Stimulated activated CD8-positive, alpha-beta memory T cell treated with anti-CD3 and anti-CD28 coated beads, Interleukin-15, amount 100 ng/mL, for 1 hour (primary cell): Measurements from ENCODE around the gene ADNP.

Experiments used
- DNase-seq: peaks from one replicate; pipeline ENCODE4 v3.0.0-alpha.2; 2020; ENCODE audit warnings: low read depth

ADNP gene

DNA sequence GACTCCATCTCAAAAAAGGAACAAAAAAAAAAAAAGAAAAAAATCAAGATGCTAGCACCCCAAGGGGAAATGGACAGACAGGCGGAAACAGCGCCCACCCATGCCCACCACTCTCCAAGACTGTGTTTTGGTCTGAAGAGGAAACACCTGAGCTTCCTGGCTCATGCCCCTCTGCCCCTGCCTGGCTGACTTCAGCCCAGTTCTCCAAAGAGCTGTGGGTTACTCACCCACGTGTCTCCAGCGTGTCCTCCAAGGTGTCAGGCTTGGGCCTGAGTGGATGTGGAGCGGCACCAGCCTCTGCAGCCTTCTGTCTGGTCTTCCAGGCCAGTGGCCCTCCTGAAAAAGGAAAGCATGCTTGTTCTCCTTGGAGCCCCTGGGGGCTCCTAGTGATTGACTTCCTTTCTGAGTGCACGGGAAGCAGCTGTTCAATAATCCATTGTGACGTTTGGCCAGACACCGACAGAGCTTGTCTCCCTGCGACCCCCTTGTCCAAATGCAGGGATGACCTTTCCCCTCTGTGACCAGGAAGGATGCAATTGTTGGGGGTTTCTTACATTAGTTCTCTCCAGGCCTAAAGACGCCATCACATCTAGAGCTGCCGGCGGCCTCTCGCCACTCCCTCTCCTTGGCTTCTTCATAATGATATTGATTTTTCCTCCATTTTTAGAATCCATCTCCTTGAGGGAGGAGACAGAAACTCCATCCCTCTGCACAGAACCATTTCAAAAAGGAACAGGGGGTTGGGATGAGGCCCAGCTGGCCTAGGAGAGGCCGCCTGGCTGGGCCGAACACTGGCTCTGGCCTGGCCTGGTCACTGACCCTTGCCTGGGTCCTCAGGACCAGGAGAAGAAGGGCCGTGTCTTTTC lies 58.4 kb downstream of the ADNP start:
- DNase-seq, result no peak

DNA sequence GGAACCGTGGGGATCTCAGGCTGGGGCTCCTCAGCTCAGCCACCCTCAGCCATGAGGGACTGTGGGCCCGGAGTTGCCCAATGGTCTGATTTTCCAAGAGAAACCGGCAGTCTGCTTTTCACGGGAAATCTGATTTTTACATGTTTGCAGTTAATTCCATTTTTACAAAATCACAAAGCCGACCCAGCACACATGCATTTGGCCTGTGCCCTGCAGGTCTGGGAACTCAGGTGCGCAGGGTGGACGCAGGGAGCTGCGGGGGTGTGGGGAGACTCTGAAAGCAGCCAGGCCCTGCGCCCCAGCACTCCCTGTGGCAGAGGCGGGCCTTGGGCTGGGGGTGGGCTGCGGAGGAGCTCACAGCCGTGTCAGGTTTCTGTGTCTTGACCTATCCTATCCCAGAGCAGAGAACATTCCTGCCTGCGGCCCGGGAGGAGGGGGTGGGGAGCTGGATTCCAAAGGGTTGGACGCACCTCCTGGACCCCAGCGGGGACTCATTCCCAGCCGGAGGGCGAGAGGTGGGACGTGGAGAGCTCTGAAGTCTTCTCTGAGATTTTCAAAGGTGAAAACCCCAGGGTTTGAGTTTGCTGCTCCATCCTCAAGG lies 60.6 kb downstream of the ADNP start:
- no peak for DNase-seq

DNA sequence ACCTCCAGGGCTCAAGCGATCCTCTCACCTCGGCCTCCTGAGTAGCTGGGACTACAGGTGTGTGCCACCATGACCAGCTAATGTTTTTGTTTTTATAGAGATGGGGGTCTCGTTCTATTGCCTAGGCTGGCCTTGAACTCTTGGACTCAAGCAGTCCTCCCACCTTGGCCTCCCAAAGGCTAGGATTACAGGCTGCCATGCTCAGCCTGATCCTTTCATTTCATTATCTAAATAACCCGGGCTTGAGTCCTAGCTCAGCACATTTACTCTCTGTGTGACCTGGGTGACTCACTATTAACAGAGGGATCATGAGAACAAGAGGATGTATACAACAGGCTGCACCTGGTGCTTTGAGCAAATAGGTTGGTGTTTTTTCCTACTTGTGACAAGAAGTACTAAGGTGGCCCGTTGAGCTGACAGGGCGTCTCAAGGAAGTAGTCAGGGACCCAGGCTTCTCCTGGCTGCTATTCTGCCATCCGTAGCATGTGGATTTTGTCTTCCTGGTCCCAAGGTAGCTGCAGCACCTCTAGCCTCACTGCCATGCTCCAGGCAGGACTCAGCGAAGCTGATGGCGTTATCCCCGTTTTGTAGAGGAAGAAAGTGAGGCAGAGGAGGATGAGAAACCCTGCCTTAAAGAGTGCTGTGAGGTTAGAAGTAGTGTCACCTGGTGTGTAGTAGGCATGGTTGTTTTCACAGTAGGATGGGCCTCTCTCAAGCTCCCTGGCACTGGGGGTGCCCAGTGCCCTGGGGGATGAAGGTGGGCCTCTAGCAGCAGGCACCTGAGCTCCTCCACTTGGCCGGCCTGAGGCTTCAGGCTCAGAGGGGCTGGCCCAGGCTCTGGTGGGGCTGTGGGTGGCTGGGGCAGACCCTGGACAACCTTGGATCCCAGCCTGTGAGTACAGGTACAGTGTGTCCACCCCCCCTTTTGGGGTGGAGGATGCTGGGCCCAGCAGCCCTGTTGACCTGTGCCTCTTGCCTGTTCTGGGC lies 62.4 kb downstream of the ADNP start:
- DNase-seq, result no peak

DNA sequence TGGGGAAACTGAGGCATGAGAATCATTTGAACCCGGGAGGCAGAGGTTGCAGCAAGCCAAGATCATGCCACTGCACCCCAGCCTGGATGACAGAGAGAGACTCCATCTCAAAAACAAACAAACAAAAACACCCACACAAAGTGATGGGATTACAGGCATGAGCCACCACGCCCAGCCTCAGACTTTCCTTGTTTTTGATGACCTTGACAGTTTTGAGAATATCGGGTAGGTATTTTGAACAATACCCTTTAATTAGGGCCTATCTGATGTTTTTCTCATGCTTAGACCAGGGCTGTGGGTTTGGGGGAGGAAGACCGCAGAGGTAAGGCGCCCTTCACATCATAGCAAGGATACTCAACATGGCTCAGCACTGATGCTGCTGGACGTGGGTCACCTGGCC lies 63.4 kb downstream of the ADNP start:
- DNase-seq, result no peak

DNA sequence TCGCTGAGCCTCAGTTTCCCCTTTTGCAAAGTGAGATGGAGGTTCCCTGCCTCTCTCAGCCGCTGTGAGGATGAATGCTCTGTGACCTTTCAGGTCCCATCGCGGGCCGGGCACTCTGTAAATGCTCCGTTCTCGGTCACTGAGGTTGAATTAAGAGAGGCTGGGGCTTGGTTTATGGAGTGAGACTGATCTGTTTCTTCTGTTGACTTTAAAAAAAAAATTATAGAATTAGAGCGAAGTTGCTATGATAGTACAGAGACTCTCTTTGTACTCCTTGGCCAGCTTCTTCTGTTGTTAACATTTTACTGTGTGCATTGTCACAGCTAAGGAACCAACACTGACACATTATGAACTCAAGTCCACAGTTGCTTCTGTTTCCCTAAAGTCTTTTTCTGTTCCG lies 64.4 kb downstream of the ADNP start:
- no peak for DNase-seq

DNA sequence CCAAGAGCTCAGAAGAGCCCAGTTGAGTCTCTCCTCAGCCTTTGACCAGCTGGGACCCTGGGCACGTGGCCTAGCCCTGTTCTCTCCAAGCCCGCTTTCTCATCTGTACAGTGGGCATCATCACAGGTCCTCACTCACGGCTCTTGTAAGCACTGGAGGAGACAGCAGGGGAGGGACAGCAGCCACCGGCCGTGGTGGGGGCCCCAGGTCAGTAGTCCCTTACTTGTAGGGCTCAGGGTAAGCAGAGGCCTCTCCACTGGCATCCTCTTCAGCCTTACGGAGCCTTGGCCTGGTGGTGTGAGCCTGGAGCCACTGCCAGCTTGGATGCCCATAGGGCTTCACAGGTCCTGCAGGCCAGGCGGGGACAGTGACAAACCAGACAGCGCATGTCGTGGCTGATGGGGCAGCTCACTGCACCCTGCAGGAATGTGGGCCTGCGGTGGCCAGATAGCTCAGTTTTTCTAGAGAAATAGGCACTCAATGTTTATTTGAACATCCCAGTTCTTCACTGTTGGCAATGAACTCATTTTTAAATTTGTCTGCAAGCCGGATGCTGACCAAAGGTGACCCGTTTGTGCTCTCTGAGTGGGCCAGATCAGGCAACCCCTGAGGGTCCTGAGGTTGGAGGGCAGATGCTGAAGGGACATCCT lies 65.1 kb downstream of the ADNP start:
- DNase-seq, result no peak

DNA sequence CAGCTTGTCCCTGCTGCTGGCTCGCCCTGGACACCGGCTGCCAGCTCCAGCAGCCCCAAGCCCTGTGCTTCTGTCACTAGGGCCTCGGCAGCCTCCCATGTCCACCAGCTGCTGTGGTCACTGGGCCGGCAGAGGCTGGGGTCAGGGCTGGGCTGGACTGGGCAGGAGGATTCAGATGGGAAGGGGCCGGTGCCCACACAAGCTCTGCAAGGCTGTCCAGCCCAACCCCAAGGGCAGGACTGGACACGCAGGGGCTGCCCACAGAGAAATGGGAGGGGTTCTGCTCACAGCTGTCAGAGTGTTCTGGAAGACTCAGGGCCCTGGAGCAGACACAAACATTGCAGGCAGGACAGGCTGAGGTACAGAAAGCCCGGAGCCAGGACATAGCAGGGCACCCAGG lies 65.6 kb downstream of the ADNP start:
- no peak for DNase-seq

DNA sequence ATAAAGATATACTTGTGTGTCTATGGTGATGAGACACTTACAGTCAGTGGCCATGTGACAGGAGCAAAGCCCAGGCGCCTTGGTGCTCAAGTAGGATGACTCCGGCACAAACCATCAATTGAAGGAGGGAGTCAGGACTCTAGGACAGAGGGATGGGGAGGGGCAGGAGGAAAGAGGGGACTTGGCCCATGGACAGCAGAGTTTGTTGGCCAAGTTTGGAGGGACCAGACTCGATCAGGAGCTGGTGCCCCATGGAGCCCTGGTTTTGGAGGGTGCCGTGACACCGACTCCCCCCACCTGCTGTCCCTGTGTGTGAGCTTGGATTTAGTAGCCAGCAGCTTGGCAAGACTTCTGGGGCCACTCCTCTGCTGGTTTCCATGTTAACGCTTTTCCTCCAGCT lies 66.1 kb downstream of the ADNP start:
- DNase-seq, result no peak

DNA sequence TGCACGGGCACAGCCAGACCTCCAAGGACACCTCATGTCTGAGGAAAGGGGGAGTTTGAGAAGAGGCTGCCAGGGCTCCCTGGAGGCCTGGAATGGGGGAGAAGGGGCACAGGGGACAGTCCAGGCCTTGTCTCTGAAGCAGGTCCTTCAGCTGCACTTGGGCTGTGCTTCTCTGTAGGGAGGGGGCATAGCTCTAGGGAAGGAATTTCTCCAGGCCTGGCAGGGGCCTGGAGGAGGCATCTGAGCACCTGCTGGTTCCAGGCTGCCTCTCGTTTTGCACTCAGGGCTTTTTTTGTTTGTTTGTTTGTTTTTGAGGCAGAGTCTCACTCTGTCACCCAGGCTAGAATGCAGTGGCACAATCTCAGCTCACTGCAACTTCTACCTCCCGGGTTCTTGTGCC lies 68.7 kb downstream of the ADNP start:
- no peak for DNase-seq

DNA sequence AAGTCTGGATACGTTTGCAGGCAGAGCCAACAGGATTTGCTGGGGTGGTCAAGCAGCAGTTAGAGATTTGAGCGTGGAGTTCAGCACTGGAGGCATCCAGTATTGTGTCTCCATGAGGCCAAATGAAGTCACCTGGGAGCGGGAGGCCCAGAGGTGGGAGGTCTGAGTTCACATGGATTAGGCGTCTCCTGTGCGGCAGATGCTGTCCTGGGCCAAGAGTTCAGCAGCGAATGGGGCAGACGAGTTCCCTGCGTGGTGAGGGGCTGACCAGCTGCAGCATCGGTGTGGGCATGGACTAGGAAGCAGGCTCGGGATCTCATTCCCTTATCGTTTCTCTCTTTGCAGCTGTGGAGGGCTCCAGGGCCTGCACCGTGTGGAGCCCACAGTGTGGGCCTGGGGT lies 70.2 kb downstream of the ADNP start:
- DNase-seq, result no peak

DNA sequence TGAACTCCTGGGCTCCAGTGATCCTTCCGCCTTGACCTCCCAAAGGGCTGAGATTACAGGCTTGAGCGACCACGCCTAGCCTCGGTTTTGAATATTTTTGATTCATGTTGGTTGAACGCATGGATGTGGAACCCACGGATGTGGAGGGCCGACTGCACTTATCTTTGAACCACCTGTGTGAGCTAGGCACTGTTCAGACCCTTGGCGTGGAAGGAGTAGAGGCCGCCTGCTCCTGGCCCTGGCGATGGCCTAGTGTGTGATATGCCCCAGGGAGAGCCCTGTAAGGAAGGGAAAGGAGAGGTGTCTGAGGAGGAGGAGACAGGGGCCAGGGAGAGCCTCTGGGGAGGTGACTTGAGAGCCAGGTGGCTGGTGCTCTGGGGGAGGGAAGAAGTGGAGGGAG lies 72.1 kb downstream of the ADNP start:
- no peak for DNase-seq

DNA sequence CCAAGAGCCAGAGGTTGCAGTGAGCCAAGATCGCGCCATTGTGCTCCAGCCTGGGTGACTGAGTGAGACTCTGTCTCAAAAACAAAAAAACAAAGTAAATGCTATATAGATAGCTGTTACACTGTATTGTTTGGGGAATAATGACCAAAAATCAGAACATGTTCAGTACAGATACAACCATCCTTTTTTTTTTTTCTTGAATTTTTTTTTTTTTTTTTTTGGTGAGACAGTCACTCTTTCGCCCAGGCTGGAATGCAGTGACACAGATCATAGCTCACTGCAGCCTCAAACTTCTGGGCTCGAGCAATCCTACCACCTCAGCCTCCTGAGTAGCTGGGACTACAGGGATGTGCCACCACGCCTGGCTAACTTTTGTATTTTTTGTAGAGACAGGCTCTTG lies 72.7 kb downstream of the ADNP start:
- no peak for DNase-seq

DNA sequence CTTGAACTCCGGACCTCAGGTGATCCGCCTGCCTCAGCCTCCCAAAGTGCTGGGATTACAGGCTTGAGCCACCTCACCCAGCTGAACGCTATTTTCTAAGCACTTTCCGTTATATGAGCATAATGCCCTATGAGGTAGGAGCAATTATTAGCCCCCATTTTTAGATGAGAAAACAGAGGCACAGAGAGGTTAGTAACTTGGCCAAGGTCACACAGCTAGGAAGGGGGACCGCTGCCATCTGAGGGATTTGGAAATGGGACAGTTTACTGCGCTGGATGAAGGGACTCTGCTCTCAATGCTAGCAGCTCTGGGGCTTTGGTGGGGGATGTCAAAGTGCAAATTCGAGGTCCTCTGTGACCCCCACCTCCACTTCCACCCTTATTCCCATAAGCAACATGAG lies 73.9 kb downstream of the ADNP start:
- no peak for DNase-seq

DNA sequence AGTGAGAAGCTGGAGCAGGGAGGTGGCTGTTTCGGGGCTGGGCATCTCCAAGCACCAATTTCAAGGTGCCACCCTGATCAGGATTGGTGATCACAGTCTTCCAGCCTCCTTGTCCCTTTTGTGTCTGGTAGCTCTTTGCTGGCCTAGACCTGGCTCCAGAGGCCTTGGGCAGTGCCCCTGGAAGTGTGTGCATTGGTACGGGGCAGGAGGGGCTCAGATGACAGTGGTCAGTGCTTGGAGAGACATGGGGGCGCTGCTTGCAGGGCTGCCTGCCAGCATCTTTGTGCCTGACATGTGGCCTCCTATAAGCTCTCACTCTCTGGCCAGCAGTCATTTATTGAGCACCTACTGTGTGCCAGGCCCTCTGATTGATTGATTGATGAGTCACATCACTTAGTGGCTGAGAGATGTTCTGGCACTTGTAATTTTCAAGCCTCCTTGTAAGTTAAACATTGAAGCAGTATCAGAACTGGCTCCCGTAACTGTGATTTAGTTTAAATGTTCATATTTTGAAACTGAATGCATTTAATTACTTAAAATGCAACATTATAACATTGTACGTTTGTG lies 74.7 kb downstream of the ADNP start:
- no peak for DNase-seq

DNA sequence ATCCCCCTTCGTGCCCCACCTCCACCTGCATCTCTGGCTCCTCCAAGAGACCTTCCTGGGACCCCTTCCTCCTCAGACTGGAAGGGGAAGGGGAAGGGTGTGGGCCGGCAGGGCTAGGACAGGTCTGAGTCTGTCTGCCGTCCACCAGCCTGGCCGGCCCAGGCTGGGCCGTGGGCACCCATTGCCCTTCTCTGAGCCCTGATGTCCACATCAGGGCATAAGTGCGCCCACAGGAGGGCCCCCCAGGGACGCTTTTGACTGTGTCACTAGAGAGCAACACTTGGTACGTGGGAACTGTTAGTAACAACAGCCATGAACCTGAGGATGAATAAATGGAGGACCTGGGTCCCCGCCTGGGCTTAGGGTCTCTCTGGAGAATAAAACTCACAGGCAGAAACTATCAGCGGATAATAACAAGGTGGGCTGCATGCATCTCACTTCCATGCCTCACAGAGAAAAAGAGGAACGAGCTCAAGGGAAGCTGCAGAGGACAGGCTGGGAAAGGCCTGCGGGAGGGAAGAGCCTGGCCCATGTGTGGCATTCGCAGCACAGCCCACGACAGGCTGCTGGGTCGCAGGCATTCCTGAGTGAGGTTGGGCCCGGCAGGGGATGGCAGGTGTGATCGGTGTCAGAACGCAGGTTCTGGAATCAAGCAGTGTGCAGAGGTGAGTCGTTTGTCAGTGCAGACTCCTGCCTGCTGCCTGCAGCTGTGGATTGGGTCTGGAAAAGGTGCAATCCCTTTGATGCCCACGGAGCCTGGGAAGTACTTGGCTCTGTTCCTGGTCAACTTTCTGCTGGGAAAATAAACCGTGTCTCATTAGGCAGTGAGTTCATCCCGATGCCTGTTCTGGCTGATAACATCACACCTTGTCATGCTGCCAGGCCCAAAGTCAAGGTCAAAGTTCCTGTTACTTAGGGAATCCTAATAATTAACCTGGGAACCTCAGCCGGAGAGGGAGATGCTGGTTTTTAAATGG lies 75.5 kb downstream of the ADNP start:
- DNase-seq, result no peak

DNA sequence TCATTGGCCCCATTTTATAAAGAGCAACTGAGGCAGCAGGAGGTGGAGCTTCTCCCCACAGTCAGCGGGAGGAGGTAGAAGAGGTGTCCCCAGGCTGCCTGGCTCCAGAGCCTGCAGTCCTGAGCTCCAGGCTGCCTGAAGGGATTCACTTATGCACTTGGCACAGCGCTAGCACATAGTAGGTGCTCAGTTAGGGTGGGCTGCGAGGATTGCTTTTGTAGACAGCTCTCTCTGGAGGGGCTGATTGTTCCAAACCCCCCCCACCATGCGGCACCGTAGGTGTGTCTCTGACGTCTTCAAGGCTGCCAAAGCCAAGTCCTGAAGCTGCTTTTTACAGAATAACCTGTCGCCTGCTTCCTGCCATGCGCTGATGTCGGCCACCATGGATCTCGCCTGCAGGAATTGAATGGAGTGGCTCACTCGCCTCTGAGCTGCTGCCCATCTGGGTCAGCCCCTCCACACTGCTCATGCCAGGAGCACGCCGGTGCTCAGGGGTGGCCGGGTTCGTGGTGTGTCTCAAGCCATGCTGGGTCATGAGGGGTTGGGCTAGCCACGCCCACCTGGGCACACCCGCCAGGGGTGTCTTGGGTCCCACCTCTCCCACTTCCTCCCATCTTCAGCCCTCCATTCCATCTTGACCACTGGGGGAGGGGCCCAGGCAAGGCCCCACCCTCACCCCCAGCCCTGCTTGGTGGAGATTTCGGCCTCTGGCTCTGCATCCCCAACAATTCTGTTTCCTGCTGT lies 76.6 kb downstream of the ADNP start:
- no peak for DNase-seq

DNA sequence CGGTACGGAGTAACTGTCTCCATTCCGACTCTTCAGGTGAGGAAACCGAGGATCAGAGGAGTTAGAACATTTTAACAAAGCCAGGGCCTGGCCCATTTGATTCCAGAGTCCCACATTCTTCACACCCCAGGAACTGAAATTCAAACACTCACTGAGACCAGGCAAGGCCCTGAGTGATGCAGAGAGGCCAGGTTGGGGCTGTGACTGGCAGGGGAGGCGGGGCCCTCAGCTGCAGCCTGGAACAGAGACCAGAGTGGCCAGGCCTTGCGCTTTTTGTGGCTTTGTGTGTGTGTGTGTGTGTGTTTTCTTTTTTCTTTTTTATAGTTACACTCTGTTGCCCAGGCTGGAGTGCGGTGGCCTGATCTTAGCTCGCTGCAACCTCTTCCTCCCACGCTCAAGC lies 79.2 kb downstream of the ADNP start:
- no peak for DNase-seq

DNA sequence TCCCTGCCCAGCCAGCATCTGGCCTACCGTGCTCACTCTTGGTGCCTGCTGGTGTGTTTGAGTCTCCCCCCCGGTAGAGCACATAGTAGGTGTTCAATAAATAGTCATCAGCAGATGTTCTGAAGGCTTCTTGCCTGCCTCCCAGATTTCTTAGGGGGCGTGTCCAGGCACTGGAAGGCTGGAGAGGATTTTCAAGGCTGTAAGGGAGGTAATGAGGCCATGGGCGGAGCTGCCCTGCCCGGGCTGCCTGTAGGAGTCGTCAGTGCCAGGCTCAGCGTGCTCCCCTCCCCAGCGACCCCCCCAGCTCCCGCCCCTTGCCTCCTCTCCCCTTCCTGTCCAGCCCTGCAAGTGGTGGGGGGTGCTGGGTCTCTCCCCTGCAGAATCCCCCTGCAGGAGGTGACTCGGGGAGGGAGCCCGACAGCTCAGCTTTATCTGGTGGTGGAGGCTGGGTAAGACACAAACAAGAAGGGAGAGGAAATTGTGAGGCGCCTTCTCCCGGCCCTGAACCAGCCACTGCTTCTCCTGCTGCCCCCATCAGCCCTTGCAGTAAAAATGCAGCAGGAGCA lies 80.4 kb downstream of the ADNP start:
- no peak for DNase-seq

DNA sequence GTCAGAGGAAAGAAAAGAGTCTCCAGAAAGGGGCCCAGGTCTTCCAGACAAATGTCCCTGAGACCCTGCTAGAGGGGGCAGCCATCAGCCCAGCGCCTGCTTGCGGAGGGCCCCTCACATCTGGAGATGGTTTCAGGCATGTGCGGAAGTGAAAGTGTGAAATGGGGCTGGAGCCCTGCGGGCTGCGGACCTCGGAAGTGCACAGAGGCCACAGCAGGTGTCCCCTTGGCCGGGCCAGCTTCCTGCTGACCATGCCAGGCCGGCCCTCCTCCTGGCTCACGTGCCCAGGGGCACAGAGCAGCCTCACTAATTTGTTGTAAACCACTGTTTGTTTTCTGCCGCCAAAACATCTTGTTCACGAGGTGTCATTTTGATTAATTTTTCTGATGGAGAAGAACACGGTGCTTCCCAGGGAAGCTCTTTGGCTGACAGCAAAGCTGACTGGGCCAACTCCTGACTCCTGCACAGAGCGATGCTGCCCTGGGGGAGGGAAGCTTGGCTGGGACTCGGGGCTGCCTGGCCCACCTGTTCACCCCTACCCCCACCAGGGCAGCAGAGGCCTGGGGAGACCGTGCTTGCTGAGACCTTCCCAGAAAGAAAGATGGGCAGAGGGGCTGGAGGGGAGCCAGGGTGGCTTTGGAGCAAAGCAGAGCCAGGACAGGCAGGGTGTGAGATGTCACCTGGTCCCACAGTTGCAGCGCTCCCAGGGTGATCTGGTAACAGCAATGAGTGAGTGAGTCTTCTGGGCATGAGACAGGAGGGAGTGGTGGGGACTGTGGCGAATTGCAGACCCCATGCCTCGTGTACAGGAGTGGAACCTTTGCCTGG lies 82.2 kb downstream of the ADNP start:
- no peak for DNase-seq
